Measurements from ENCODE around the gene TRAF2. TPM values are rescaled to one million over a fixed set of nuclear protein-coding genes. Genes with fewer than 3 reads are reported as not detected.

TRAF2 gene
- total RNA-seq, 3 donors from 2014 or later = 3.4 to 8.9 (median 8.5) TPM

- H3K36me3 ChIP-seq = no peaks in the 10 kb centered on the region
- H3K4me3 ChIP-seq = no peak overlapping the region
- no peaks in the 10 kb centered on the region for H3K4me1 ChIP-seq
- intact Hi-C loops (cut with DNase I; ENCODE audit: low total_unique reads) = no loop called here
- no peak for DNase-seq (ENCODE audit: low spot score in 2 of 2)
- H3K27ac ChIP-seq = no peak overlapping the region
- no peaks in the 10 kb centered on the region for H3K9me3 ChIP-seq
- TF ChIP-seq POLR2AphosphoS5 (IDR thresholded peaks at IDR 0.05) = no peak
- TF ChIP-seq CTCF (IDR thresholded peaks at IDR 0.05) = no peak
- no peaks in the 10 kb centered on the region for H3K27me3 ChIP-seq
Observed at GRCh38 chr9:136955943-136956335, 69.6 kb downstream of the TRAF2 start.

- Histone ChIP-seq H3K27me3 (no peaks in the 10 kb centered on the region), H3K27ac (no peak overlapping the region), H3K4me1 (no peaks in the 10 kb centered on the region), H3K36me3 (no peaks in the 10 kb centered on the region), H3K9me3 (no peaks in the 10 kb centered on the region), H3K4me3 (no peak overlapping the region)
- no peak for DNase-seq (ENCODE audit: low spot score in 2 of 2)
- no peak for TF ChIP-seq CTCF (IDR thresholded peaks at IDR 0.05)
- TF ChIP-seq POLR2A (IDR thresholded peaks at IDR 0.05) = no peak
- TF ChIP-seq POLR2AphosphoS5 (IDR thresholded peaks at IDR 0.05) = no peak
- intact Hi-C loops (cut with DNase I; ENCODE audit: low total_unique reads) = no loop called here
Observed at GRCh38 chr9:136956604-136957003, 70.3 kb downstream of the TRAF2 start.

GRCh38 chr9:136957461-136957860 is 71.1 kb downstream of the TRAF2 start:
- TF ChIP-seq POLR2AphosphoS5 (IDR thresholded peaks at IDR 0.05) (no peak), POLR2A (IDR thresholded peaks at IDR 0.05) (no peak), CTCF (IDR thresholded peaks at IDR 0.05) (no peak)
- Histone ChIP-seq H3K9me3 (no peaks in the 10 kb centered on the region), H3K36me3 (no peaks in the 10 kb centered on the region), H3K27ac (no peak overlapping the region), H3K4me1 (no peaks in the 10 kb centered on the region), H3K27me3 (no peaks in the 10 kb centered on the region), H3K4me3 (no peak overlapping the region)
- intact Hi-C loops (cut with DNase I; ENCODE audit: low total_unique reads) = no loop called here
- no peak for DNase-seq (ENCODE audit: low spot score in 2 of 2)

GRCh38 chr9:136957901-136958300 is 71.6 kb downstream of the TRAF2 start:
- intact Hi-C loops (cut with DNase I; ENCODE audit: low total_unique reads) = no loop called here

GRCh38 chr9:136958473-136958872 is 72.2 kb downstream of the TRAF2 start:
- no peak for TF ChIP-seq POLR2A (IDR thresholded peaks at IDR 0.05)
- TF ChIP-seq POLR2AphosphoS5 (IDR thresholded peaks at IDR 0.05) = no peak
- no peak for TF ChIP-seq CTCF (IDR thresholded peaks at IDR 0.05)
- Histone ChIP-seq H3K27me3 (no peaks in the 10 kb centered on the region), H3K4me1 (no peaks in the 10 kb centered on the region), H3K9me3 (no peaks in the 10 kb centered on the region), H3K4me3 (no peak overlapping the region), H3K27ac (no peak overlapping the region), H3K36me3 (no peaks in the 10 kb centered on the region)
- intact Hi-C loops (cut with DNase I; ENCODE audit: low total_unique reads) = no loop called here
- no peak for DNase-seq (ENCODE audit: low spot score in 2 of 2)

More at GRCh38 chr9:136957901-136958300, 71.6 kb downstream of the TRAF2 start:
- DNase-seq (ENCODE audit: low spot score in 2 of 2) = no peak
- Histone ChIP-seq H3K27me3 (no peaks in the 10 kb centered on the region), H3K9me3 (no peaks in the 10 kb centered on the region), H3K4me3 (no peak overlapping the region), H3K4me1 (no peaks in the 10 kb centered on the region), H3K36me3 (no peaks in the 10 kb centered on the region), H3K27ac (no peak overlapping the region)
- TF ChIP-seq POLR2AphosphoS5 (IDR thresholded peaks at IDR 0.05) = no peak
- no peak for TF ChIP-seq POLR2A (IDR thresholded peaks at IDR 0.05)
- no peak for TF ChIP-seq CTCF (IDR thresholded peaks at IDR 0.05)
